WTC11 (cell line): ENCODE results near the gene ARAP1. TPM values are rescaled to one million over a fixed set of nuclear protein-coding genes. Genes with fewer than 3 reads are reported as not detected.

Experiments
- ATAC-seq: fragments of 200-7000 bp; cut with Tn5 transposase; 2 replicates; pipeline ENCODE4 v1.10.0; 2021; ENCODE audit warnings: mild to moderate bottlenecking, moderate library complexity
- CTCF ChIA-PET: fragments of 300-600 bp; sonication (Branson Sonifier 250); formaldehyde crosslinking; loops from one replicate; lab custom pipeline; 2021; ENCODE audit warnings: antibody characterized with exemption; lab: Charles Lee
- POLR2A ChIA-PET: fragments of 350-600 bp; sonication (Branson Sonifier 250); formaldehyde crosslinking; loops from one replicate; lab custom pipeline; 2021; ENCODE audit warnings: antibody characterized with exemption; lab: Charles Lee
- DNase-seq: peaks from one replicate; pipeline ENCODE4 v3.0.0; 2021; ENCODE audit warnings: low spot score
- H3K27ac Mint-ChIP-seq: 2 replicates; pipeline ENCODE4 v1.8.0; 2021; ENCODE audit warnings: mixed read lengths
- H3K27me3 Mint-ChIP-seq: 2 replicates; pipeline ENCODE4 v1.8.0; 2021; ENCODE audit warnings: low read depth, mild to moderate bottlenecking, moderate library complexity, mixed read lengths
- H3K36me3 Mint-ChIP-seq: 2 replicates; pipeline ENCODE4 v1.8.0; 2021; ENCODE audit warnings: mixed read lengths
- H3K4me1 Mint-ChIP-seq: 2 replicates; pipeline ENCODE4 v1.8.0; 2022; ENCODE audit warnings: mixed read lengths
- H3K4me3 Mint-ChIP-seq: 2 replicates; pipeline ENCODE4 v1.8.0; 2021; ENCODE audit warnings: mild to moderate bottlenecking, moderate library complexity, mixed read lengths
- H3K9me3 Mint-ChIP-seq: 2 replicates; pipeline ENCODE4 v1.8.0; 2021; ENCODE audit warnings: mixed read lengths
- AR ChIP-seq: fragments of 250-450 bp; sonication (Bioruptor Pico); IDR thresholded peaks from 2 replicates; pipeline ENCODE4 v1.9.0; 2021; ENCODE audit warnings: mild to moderate bottlenecking
- ATF6 ChIP-seq: sonication (generic); formaldehyde crosslinking; IDR thresholded peaks from 2 replicates; pipeline ENCODE4 v1.8.1; 2023; ENCODE audit warnings: mild to moderate bottlenecking, missing genetic modification reagents
- CBFB ChIP-seq: sonication (generic); formaldehyde crosslinking; IDR thresholded peaks from 2 replicates; pipeline ENCODE4 v1.8.1; 2022; ENCODE audit warnings: mild to moderate bottlenecking, low read depth, missing genetic modification reagents
- CTCF ChIP-seq: fragments of 200-600 bp; IDR thresholded peaks from 2 replicates; pipeline ENCODE4 v1.8.0; 2022; ENCODE audit warnings: antibody characterized with exemption
- ELF4 ChIP-seq: sonication (generic); formaldehyde crosslinking; IDR thresholded peaks from 2 replicates; pipeline ENCODE4 v1.8.1; 2022; ENCODE audit warnings: low read depth, mild to moderate bottlenecking, moderate library complexity, missing genetic modification reagents
- EMX1 ChIP-seq: fragments of 250-450 bp; sonication (Bioruptor Pico); IDR thresholded peaks from 2 replicates; pipeline ENCODE4 v1.8.0; 2021; ENCODE audit warnings: mild to moderate bottlenecking
- ETV6 ChIP-seq: sonication (generic); formaldehyde crosslinking; IDR thresholded peaks from 2 replicates; pipeline ENCODE4 v1.8.1; 2022; ENCODE audit warnings: mild to moderate bottlenecking, missing genetic modification reagents
- FOXK1 ChIP-seq: sonication (generic); formaldehyde crosslinking; IDR thresholded peaks from 2 replicates; pipeline ENCODE4 v1.8.0; 2022; ENCODE audit warnings: mild to moderate bottlenecking, moderate library complexity, missing genetic modification reagents
- GABPB1 ChIP-seq: sonication (generic); formaldehyde crosslinking; IDR thresholded peaks from 2 replicates; pipeline ENCODE4 v1.8.1; 2023; ENCODE audit warnings: mild to moderate bottlenecking, missing genetic modification reagents
- GRHL2 ChIP-seq: fragments of 250-450 bp; sonication (Bioruptor Pico); IDR thresholded peaks from 2 replicates; pipeline ENCODE4 v1.8.0; 2022; ENCODE audit warnings: mild to moderate bottlenecking, moderate library complexity; ENCODE audit not compliant: insufficient replicate concordance, severe bottlenecking
- HMGA2 ChIP-seq: fragments of 250-450 bp; sonication (Bioruptor Pico); IDR thresholded peaks from 2 replicates; pipeline ENCODE4 v1.4.0; 2021; ENCODE audit warnings: mild to moderate bottlenecking, moderate library complexity
- HMGXB4 ChIP-seq: sonication (generic); formaldehyde crosslinking; IDR thresholded peaks from 2 replicates; pipeline ENCODE4 v1.8.1; 2023; ENCODE audit warnings: mild to moderate bottlenecking, moderate library complexity, missing genetic modification reagents
- IRF2 ChIP-seq: sonication (generic); formaldehyde crosslinking; IDR thresholded peaks from 2 replicates; pipeline ENCODE4 v1.8.0; 2022; ENCODE audit warnings: low read depth, missing genetic modification reagents, borderline replicate concordance
- JAZF1 ChIP-seq: fragments of 250-450 bp; sonication (Bioruptor Pico); IDR thresholded peaks from 2 replicates; pipeline ENCODE4 v1.9.0; 2021; ENCODE audit warnings: moderate library complexity, mild to moderate bottlenecking, inconsistent platforms
- MAX ChIP-seq: sonication (generic); formaldehyde crosslinking; IDR thresholded peaks from 2 replicates; pipeline ENCODE4 v1.8.0; 2022; ENCODE audit warnings: mild to moderate bottlenecking, missing genetic modification reagents
- NR1H2 ChIP-seq: sonication (generic); formaldehyde crosslinking; IDR thresholded peaks from 2 replicates; pipeline ENCODE4 v1.9.0; 2021; ENCODE audit warnings: mild to moderate bottlenecking, moderate library complexity, missing genetic modification reagents
- NR3C1 ChIP-seq: sonication (generic); formaldehyde crosslinking; conservative IDR thresholded peaks from 2 replicates; pipeline ENCODE4 v1.8.1; 2023; ENCODE audit warnings: low read depth, mild to moderate bottlenecking, missing genetic modification reagents
- RELA ChIP-seq: sonication (generic); formaldehyde crosslinking; IDR thresholded peaks from 2 replicates; pipeline ENCODE4 v1.8.1; 2022; ENCODE audit warnings: missing genetic modification reagents, mild to moderate bottlenecking, borderline replicate concordance
- RORB ChIP-seq: fragments of 250-450 bp; sonication (Bioruptor Pico); IDR thresholded peaks from 2 replicates; pipeline ENCODE4 v1.9.0; 2021; ENCODE audit warnings: mild to moderate bottlenecking
- SP1 ChIP-seq: sonication (generic); formaldehyde crosslinking; conservative IDR thresholded peaks from 2 replicates; pipeline ENCODE4 v1.8.1; 2022; ENCODE audit warnings: missing genetic modification reagents
- TCF7 ChIP-seq: sonication (generic); formaldehyde crosslinking; IDR thresholded peaks from 2 replicates; pipeline ENCODE4 v1.8.0; 2022; ENCODE audit warnings: mild to moderate bottlenecking, low read depth, missing genetic modification reagents, moderate library complexity
- TEAD1 ChIP-seq: sonication (generic); formaldehyde crosslinking; IDR thresholded peaks from 2 replicates; pipeline ENCODE4 v1.8.0; 2022; ENCODE audit warnings: mild to moderate bottlenecking, missing genetic modification reagents
- ZNF138 ChIP-seq: sonication (generic); formaldehyde crosslinking; conservative IDR thresholded peaks from 2 replicates; pipeline ENCODE4 v1.8.1; 2022; ENCODE audit warnings: mild to moderate bottlenecking, moderate library complexity, missing genetic modification reagents
- ZNF232 ChIP-seq: sonication (generic); formaldehyde crosslinking; IDR thresholded peaks from 2 replicates; pipeline ENCODE4 v1.8.0; 2022; ENCODE audit warnings: mild to moderate bottlenecking, missing genetic modification reagents
- ZNF317 ChIP-seq: sonication (generic); formaldehyde crosslinking; IDR thresholded peaks from 2 replicates; pipeline ENCODE4 v1.8.1; 2023; ENCODE audit warnings: low read depth, mild to moderate bottlenecking, moderate library complexity, missing genetic modification reagents, borderline replicate concordance
- total RNA-seq: library from RNA; stranded (reverse); gene quantifications from 3 replicates; pipeline ENCODE4 v1.2.3, GENCODE V29; 2021

Gene ARAP1
- total RNA-seq, 1 experiment from 2014 or later = 98.8 TPM

- Mint-ChIP-seq H3K4me1 (peaks cover 9% of the 10 kb centered on the region), H3K27ac (0 out of 2 replicates have a peak overlapping the region, but pooled peaks have one; percentile 32), H3K27me3 (no peaks in the 10 kb centered on the region), H3K4me3 (no peak overlapping the region), H3K36me3 (no peaks in the 10 kb centered on the region), H3K9me3 (no peaks in the 10 kb centered on the region)
- ChIA-PET CTCF (interaction anchor here (1.0 kb wide), 1 partner anchor 34 kb away, joined by 5 read pairs; no protein-coding TSS in a partner anchor), POLR2A (no interaction called here)
- DNase-seq (no peak), ATAC-seq (no peak)
- TF ChIP-seq HMGXB4 (CRISPR knock-in tag) (no peak), GRHL2 (CRISPR knock-in tag) (no peak), EMX1 (no peak), MAX (CRISPR knock-in tag) (no peak), RORB (CRISPR knock-in tag) (no peak), CBFB (no peak), FOXK1 (CRISPR knock-in tag) (no peak), IRF2 (CRISPR knock-in tag) (no peak), ELF4 (CRISPR knock-in tag) (no peak), SP1 (CRISPR knock-in tag) (no peak), GABPB1 (CRISPR knock-in tag) (no peak), RELA (no peak)
Measured at GRCh38 chr11:72718101-72718501, 34.1 kb downstream of the ARAP1 start.

- Mint-ChIP-seq H3K27me3 (no peaks in the 10 kb centered on the region), H3K4me3 (no peak overlapping the region), H3K36me3 (no peaks in the 10 kb centered on the region), H3K4me1 (peaks cover 8% of the 10 kb centered on the region), H3K9me3 (no peaks in the 10 kb centered on the region), H3K27ac (no peak overlapping the region)
- ATAC-seq (no peak), DNase-seq (no peak)
- POLR2A ChIA-PET = interaction anchor here (0.8 to 0.9 kb wide), 3 partner anchors 28 to 62 kb away, joined by 3 to 5 read pairs (median 4); no protein-coding TSS in a partner anchor
- CTCF ChIA-PET = interaction anchor here (1.6 to 1.9 kb wide), 2 partner anchors 8 to 246 kb away, joined by 7 to 8 read pairs; no protein-coding TSS in a partner anchor
- TF ChIP-seq HMGA2 = no peak
- TF ChIP-seq AR (CRISPR knock-in tag) = no peak
- no peak for TF ChIP-seq JAZF1
- TF ChIP-seq NR3C1 = no peak
Measured at GRCh38 chr11:72716788-72717435, 35.3 kb downstream of the ARAP1 start.

- H3K27ac Mint-ChIP-seq = peak overlapping the region; percentile 36; the same call in 1 of the 2 replicates
- no peak for DNase-seq
- no peaks in the 10 kb centered on the region for H3K9me3 Mint-ChIP-seq
- ChIA-PET POLR2A (interaction anchor here (0.8 to 0.9 kb wide), 3 partner anchors 29 to 63 kb away, joined by 3 to 5 read pairs (median 4); no protein-coding TSS in a partner anchor), CTCF (interaction anchor here (1.6 to 1.9 kb wide), 2 partner anchors 9 to 245 kb away, joined by 7 to 8 read pairs; no protein-coding TSS in a partner anchor)
- peaks cover under 1% of the 10 kb centered on the region; the same call in 1 of the 2 replicates for H3K36me3 Mint-ChIP-seq
- H3K4me3 Mint-ChIP-seq = no peak overlapping the region
- no peak for ATAC-seq
- H3K27me3 Mint-ChIP-seq = no peaks in the 10 kb centered on the region
- peaks cover 5% of the 10 kb centered on the region for H3K4me1 Mint-ChIP-seq
- TF ChIP-seq NR1H2 (CRISPR knock-in tag) (no peak), ZNF138 (CRISPR knock-in tag) (no peak), ZNF232 (no peak), ZNF317 (no peak), ATF6 (CRISPR knock-in tag) (no peak), ETV6 (no peak), CTCF (no peak), TCF7 (no peak), TEAD1 (CRISPR knock-in tag) (no peak), FOXK1 (CRISPR knock-in tag) (no peak)
Measured at GRCh38 chr11:72716290-72716689, 35.9 kb downstream of the ARAP1 start.
